EL (cell line): Measurements from ENCODE around the gene KLB.
"Not testable (repeated sequence)": the region's sequence is repeated elsewhere in the genome, so short reads cannot be mapped to it uniquely, and the experiment has no call there.

Experiments used
- DNase-seq: peaks from one replicate; pipeline ENCODE4 v3.0.0-alpha.2; 2016

The KLB gene

GRCh38 chr4:39406763-39407583 lies at the start of gene KLB:
KLB (plus strand) TSS chr4:39406930; CDS start chr4:39406950, 20 bp downstream.
- no peak for DNase-seq

- no peak for DNase-seq
Observed at GRCh38 chr4:39357002-39357401, 49.7 kb upstream of the KLB start.

GRCh38 chr4:39360611-39361010 lies 46.1 kb upstream of the KLB start:
- DNase-seq: not testable (repeated sequence)

GRCh38 chr4:39362827-39363226 lies 43.9 kb upstream of the KLB start:
- peak; percentile 28 for DNase-seq

- DNase-seq: no peak
Observed at GRCh38 chr4:39363773-39364393, 42.8 kb upstream of the KLB start.

- DNase-seq: no peak
Observed at GRCh38 chr4:39365360-39365759, 41.4 kb upstream of the KLB start.

- DNase-seq: peak; percentile 88
Observed at GRCh38 chr4:39365830-39366771, 40.6 kb upstream of the KLB start, which contains the start of gene RFC1. RFC1 (minus strand) TSS chr4:39366362; CDS start chr4:39366241, 121 bp downstream.

GRCh38 chr4:39367166-39367565 lies 39.6 kb upstream of the KLB start:
- DNase-seq: no peak

- no peak for DNase-seq
Observed at GRCh38 chr4:39369301-39369700, 37.4 kb upstream of the KLB start.

GRCh38 chr4:39371209-39371608 lies 35.5 kb upstream of the KLB start:
- DNase-seq: not testable (repeated sequence)

GRCh38 chr4:39375478-39375877 lies 31.3 kb upstream of the KLB start:
- no peak for DNase-seq

GRCh38 chr4:39383690-39384089 lies 23.0 kb upstream of the KLB start:
- no peak for DNase-seq

- no peak for DNase-seq
Observed at GRCh38 chr4:39384563-39384962, 22.2 kb upstream of the KLB start.

GRCh38 chr4:39390603-39391002 lies 16.1 kb upstream of the KLB start:
- no peak for DNase-seq

GRCh38 chr4:39394706-39395105 lies 12.0 kb upstream of the KLB start:
- DNase-seq: no peak

- peak; percentile 10 for DNase-seq
Observed at GRCh38 chr4:39401640-39402039, 5.1 kb upstream of the KLB start.

GRCh38 chr4:39407584-39407885 lies 805 bp downstream of the KLB start:
- DNase-seq: no peak

GRCh38 chr4:39410415-39410814 lies 3.7 kb downstream of the KLB start:
- DNase-seq: no peak

- not testable (repeated sequence) for DNase-seq
Observed at GRCh38 chr4:39411561-39411960, 4.8 kb downstream of the KLB start.

- DNase-seq: no peak
Observed at GRCh38 chr4:39415678-39416283, 9.1 kb downstream of the KLB start.

GRCh38 chr4:39422247-39422646 lies 15.5 kb downstream of the KLB start:
- DNase-seq: no peak

- DNase-seq: not testable (repeated sequence)
Observed at GRCh38 chr4:39425297-39425696, 18.6 kb downstream of the KLB start.

GRCh38 chr4:39426728-39427127 lies 20.0 kb downstream of the KLB start:
- no peak for DNase-seq
